Measurements from ENCODE around the gene RINL.
"Not testable (repeated sequence)": the region's sequence is repeated elsewhere in the genome, so short reads cannot be mapped to it uniquely, and the experiment has no call there.

Gene RINL

GRCh38 chr19:38905620-38906019, 27.5 kb upstream of the RINL start:
- DNase-seq (ENCODE audit: low spot score): no peak

- no peak for DNase-seq (ENCODE audit: low spot score)
Observed at GRCh38 chr19:38904581-38905539, 26.8 kb upstream of the RINL start.

DNA sequence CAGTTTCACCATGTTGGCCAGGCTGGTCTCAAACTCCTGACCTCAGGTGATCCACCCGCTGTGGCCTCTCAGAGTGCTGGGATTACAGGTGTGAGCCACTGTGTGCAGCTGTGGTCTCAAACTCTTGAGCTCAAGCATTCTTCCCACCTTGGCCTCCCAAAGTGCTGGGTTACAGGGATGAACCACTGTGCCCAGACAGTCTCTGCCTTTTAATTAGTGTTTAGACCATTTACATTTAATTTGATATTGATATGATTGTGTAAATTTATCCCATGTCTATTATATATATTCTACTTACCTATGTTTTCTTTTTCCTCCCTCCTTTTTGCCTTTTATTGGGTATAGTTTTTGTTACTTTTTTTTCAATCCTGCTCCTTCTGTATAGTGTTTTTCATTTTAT, 23.6 kb upstream of the RINL start:
- DNase-seq (ENCODE audit: low spot score): no peak

DNA sequence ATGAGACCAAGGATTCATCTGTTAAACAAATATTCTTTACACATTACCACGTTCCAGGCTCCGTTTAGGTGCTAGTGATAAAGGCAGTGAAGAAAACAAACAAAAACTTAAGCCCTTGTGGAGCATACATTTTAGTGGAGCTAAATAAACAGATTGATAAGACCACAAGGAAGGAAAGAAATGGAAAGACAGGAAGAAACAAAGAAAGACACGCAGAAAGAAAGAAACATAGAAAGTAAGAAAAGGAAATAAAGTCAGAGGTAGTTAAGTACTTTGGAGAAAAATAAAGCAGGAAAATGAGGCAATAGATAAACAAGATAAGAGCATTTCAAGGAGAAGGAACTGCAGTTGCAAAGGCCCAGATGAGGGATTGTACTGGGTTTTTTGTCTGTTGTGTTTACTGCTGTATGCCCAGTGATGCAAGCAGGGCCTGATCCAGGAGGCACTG, 22.7 kb upstream of the RINL start:
- DNase-seq (ENCODE audit: low spot score): no peak

DNA sequence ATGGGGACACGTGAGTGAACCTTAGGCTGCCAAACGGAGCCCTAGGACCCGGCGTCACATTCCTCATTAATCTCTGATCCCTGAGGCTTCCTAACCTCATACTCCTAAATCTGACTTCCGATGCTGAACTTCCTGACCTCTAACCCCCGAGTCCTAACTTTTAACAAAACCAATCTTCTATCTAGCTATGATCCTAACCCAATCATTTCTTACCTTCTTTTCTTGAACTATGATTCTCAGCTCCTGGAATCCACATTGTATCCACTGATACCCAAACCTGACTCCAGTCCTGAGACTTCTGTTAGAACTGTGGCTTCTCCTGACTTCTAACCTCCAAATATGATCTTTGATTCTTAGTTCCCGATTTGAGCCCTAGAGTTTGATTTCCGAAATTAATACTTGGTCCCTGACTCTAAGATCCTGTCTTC, 22.1 kb upstream of the RINL start:
- no peak for DNase-seq (ENCODE audit: low spot score)

GRCh38 chr19:38899447-38900201, 21.5 kb upstream of the RINL start, which contains the start of the genes NFKBIB and SIRT2:
TSS of gene NFKBIB (plus strand) at chr19:38899969. CDS start at chr19:38900033, 64 bp downstream.
TSS of gene SIRT2 (minus strand) at chr19:38899618. CDS start at chr19:38899521, 97 bp downstream.
- DNase-seq (ENCODE audit: low spot score): peak; percentile 94

DNA sequence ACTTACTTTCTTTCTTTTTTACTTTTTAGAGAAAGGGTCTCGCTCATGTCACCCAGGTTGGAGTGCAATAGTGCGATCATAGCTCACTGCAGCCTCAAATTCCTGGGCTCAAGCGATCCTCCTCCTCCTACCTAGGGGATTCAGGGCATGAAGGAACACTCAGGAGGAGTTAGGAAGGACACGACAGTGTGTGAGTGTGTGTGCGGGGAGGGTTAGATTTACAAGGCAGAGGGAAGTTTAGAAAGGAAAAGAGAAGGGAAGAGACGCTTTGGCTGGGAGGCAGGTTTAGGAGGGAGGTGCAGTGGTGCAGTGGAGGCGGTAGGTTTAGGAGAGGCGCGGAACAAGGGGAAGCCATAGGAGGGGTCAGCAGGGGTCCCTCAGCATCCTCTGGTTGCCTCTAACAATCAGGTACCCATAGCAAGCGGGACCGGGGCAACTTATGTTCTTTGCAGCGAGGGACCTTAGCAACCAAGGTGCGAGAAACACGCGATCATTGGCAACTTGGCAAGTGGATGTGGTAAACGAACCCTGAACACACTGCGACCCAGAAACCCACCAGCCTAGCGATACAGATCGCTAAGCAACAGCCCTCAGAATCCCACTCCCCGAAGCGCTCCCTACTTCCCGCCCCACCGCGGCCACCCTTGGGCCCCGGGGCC, 20.8 kb upstream of the RINL start:
- peak; percentile 38 for DNase-seq (ENCODE audit: low spot score)

- no peak for DNase-seq (ENCODE audit: low spot score)
Observed at GRCh38 chr19:38894968-38895367, 16.9 kb upstream of the RINL start.

DNA sequence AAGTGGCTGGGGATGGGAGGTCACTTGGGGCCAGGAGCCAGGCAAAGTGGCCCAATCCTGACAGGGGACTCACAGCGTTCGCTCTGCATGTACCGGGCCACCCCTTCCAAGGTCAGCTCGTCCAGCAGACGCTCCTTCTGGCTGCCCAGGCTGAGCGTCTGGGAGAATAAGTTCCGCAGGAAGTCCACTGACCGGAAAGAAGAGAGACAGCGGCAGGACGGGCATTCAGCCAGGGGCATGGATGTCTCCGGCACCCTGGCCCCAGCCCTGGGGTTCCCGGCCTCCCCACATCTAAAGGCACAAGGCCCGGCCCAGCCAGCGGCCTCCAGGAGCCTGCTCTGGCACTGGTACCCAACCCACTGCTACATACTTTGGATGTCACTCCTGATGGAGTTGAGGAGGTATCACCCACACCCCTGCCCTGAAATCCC, 15.3 kb upstream of the RINL start:
- no peak for DNase-seq (ENCODE audit: low spot score)

- DNase-seq (ENCODE audit: low spot score): no peak
Observed at GRCh38 chr19:38892841-38893240, 14.8 kb upstream of the RINL start.

DNA sequence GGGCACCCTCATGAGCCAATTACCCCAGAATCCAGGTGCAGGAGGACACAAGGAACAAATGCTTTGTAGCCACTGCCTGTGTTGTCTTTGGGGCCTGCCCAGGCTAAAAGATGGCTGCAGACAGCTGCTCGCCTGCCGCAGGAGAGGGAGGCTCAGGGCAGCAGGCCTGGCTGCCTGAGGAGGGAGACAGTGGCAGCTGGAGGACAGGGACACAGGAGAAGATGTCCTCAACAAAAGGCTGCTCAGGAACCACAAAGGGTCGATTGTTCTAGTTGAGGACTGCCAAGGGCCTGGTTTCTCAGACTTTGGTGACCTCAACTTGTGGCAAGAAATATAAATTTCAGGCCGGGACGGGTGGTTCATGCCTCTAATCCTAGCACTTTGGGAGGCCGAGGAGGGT, 13.7 kb upstream of the RINL start:
- DNase-seq (ENCODE audit: low spot score): no peak

GRCh38 chr19:38890686-38891085, 12.6 kb upstream of the RINL start:
- DNase-seq (ENCODE audit: low spot score): no peak

DNA sequence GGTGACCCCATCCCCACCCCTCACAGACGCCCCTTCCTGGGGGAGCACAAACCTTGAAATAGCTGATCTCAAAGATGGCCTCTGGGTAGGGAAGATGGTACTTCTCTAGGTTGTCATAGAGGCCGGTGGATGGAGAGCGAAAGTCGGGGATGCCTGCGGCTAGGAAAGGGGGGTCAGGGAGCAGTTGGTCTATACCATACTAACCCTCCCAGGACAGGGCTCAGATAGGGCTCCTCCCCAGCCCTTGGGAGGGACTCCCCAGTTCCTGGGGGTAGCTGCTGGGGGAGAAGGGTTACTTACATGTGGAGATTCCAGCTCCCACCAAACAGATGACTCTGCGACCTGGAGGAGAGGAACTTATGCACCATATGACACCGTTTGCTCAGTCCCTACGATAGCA, 11.7 kb upstream of the RINL start:
- DNase-seq (ENCODE audit: low spot score): no peak

DNA sequence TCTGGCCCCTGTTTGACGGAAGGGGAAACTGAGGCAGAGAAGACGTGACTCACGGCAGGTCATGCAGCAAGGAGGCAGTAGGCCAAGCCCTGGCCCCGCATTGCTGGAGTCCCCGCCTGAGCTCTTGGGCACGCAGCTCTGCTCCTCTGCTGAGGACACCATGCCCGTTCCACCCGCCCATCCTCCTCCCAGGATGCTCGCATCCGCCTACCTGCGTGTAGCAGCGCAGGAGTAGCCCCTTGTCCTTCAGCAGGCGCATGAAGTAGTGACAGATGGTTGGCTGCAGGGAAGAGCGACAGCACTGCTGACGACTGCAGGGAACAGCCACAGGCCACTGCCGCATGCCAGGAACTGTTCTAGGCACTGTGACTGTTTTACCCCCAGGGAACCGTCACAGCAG, 10.8 kb upstream of the RINL start:
- no peak for DNase-seq (ENCODE audit: low spot score)

GRCh38 chr19:38884691-38885090, 6.6 kb upstream of the RINL start:
- DNase-seq (ENCODE audit: low spot score): not testable (repeated sequence)

GRCh38 chr19:38883286-38883685, 5.2 kb upstream of the RINL start:
- DNase-seq (ENCODE audit: low spot score): no peak

DNA sequence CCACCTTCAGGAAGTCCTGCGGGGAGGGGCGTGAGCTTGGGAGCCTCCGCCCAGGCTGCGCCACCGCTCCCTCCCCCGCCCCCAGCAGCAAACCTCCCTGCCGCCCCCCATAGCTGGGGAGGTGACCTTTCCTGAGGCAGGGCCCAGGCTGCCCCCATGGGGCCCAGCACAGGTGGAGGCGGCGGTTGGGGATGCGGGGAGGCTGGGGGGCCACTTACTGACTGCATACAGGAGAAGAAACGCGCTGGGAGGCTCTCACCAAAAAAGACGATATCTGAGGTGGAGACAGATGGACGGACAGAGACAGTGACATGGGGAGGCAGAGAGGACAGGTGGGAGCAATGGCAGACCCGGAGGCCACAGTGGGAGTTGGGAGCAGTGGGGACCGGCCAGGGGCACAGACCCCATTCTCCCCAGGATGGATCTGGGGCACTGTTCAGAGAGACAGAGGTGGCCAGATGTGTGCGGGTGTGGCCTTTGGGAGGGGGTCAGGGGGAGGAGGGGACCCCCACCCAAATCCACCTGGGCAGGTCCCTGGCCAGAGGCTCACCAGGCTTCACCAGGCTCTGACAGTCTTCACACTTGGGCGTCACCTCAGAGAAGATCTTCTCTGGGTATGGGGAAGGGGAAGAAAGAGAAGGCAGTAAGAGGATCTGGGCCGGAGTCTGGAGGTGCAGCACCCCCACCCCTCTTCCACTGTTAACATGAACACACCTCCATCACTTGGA, 3.0 kb upstream of the RINL start:
- DNase-seq (ENCODE audit: low spot score): no peak

- no peak for DNase-seq (ENCODE audit: low spot score)
Observed at GRCh38 chr19:38880076-38880881, 2.2 kb upstream of the RINL start.

DNA sequence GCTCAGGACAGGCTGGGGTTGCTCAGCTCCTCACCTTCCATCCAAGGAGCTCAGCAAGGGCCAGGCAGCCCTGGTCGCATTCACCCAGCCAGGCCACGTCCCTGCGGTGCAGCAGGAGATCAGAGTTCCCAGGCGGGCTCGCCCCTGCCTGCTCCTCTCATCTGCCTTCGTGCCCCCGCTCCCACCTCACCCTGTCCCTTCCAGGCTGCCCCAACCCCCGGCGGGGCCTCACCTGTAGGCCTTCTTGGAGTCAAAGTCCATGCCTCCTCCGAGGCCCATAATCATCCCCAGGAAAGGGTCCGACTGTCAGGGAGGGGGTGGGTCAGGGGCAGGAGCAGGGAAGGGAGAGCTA, 1.3 kb upstream of the RINL start:
- DNase-seq (ENCODE audit: low spot score): peak; percentile 31

GRCh38 chr19:38878575-38879399, 712 bp upstream of the RINL start:
- peak; percentile 24 for DNase-seq (ENCODE audit: low spot score)

Measured in D341Med (cell line).